ENCODE results near the gene MRPS34. TPM values are rescaled to one million over a fixed set of nuclear protein-coding genes. Genes with fewer than 3 reads are reported as not detected.

MRPS34 gene
- total and polyA plus RNA-seq, 7 donors, result 56.3 to 172 (median 75.1) TPM

GRCh38 chr16:1751946-1752345 is 21.0 kb downstream of the MRPS34 start:
- ATAC-seq (no peak), DNase-seq (no peak)
- no peak overlapping the region for H3K27ac ChIP-seq
- intact Hi-C loops (cut with DNase I), result no loop called here
- TF ChIP-seq CTCF (IDR thresholded peaks at IDR 0.05), result no peak
- no peaks in the 10 kb centered on the region for H3K9me3 ChIP-seq
- WGBS, 3 donors, result 93 to 96% (median 94%) methylated on average over 16 of the region's 16 CpGs
- H3K4me1 ChIP-seq, result no peaks in the 10 kb centered on the region
- no peaks in the 10 kb centered on the region for H3K27me3 ChIP-seq (ENCODE audit: insufficient read depth in 3 of 3, low read length in 2 of 3)
- peaks cover 0 to 85% of the 10 kb centered on the region in 2 donors for H3K36me3 ChIP-seq (ENCODE audit: insufficient read depth in 1 of 2, low read depth in 1 of 2)
- no peak overlapping the region for H3K4me3 ChIP-seq

DNA sequence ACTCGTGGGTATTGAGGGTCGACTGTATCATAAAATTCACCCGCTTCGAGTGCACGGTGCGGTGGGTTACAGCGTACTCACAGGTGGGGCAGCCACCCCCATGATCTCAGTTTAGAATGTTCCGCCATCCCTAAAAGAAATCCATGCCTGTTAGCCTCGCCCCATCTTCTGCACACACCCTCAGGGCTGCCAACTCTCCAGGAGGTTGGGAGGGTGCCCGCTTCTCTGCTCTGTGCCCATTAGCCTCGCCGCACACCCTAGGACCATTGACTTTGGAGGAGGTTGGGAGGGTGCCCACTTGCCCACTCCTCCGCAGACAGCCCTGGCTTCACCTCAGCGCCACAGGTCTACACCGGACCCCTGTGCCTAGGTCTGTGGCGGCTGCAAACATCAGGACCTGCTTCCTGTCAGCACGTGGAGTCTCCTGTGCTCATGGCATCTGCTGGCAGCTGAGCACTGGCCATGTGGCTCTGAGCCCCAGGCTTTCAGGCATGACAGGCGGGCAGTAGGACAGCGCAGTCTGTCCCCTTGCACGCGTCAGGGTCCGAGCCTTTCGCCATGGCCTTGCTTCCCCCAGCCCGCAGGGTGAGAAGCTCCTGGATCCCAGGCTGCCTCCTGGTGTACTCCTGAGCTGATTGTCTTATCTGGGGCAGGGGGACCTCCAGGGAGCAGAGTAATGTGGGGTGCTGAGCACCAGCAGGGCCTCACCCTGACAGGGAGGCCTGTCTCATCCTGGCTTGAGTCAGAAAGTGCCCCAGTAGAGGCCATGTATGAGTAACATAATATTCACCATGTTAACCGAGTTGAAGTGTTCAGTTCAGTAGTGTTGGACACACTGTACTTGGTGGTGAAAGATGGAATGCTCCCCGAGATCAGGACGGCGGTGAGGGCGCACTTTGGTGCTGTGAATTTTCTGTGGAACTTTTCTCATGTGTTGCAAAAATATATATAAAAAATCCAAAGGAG is 23.5 kb downstream of the MRPS34 start:
- DNase-seq (no peak), ATAC-seq (no peak)
- no peaks in the 10 kb centered on the region for H3K27me3 ChIP-seq (ENCODE audit: insufficient read depth in 3 of 3, low read length in 2 of 3)
- intact Hi-C loops (cut with DNase I), result no loop called here
- no peaks in the 10 kb centered on the region for H3K4me1 ChIP-seq
- WGBS, 3 donors, result 94 to 95% (median 95%) methylated on average over 29 of the region's 29 CpGs
- no peak overlapping the region for H3K4me3 ChIP-seq
- no peak overlapping the region for H3K27ac ChIP-seq
- no peaks in the 10 kb centered on the region for H3K9me3 ChIP-seq
- H3K36me3 ChIP-seq (ENCODE audit: insufficient read depth in 1 of 2, low read depth in 1 of 2), result peaks cover 0 to 98% of the 10 kb centered on the region in 2 donors
- no peak for TF ChIP-seq CTCF (IDR thresholded peaks at IDR 0.05)

- ATAC-seq (no peak), DNase-seq (no peak)
- no peaks in the 10 kb centered on the region for H3K4me1 ChIP-seq
- no peak for TF ChIP-seq CTCF (IDR thresholded peaks at IDR 0.05)
- H3K4me3 ChIP-seq, result no peak overlapping the region
- no peaks in the 10 kb centered on the region for H3K27me3 ChIP-seq (ENCODE audit: insufficient read depth in 3 of 3, low read length in 2 of 3)
- 80 to 85% (median 81%) methylated on average over 11 of the region's 11 CpGs for WGBS, 3 donors
- peaks cover 0 to 99% of the 10 kb centered on the region in 2 donors for H3K36me3 ChIP-seq (ENCODE audit: insufficient read depth in 1 of 2, low read depth in 1 of 2)
- intact Hi-C loops (cut with DNase I), result no loop called here
- H3K27ac ChIP-seq, result no peak overlapping the region
- no peaks in the 10 kb centered on the region for H3K9me3 ChIP-seq
These were observed 25.0 kb downstream of the MRPS34 start for GRCh38 chr16:1747934-1748333.

DNA sequence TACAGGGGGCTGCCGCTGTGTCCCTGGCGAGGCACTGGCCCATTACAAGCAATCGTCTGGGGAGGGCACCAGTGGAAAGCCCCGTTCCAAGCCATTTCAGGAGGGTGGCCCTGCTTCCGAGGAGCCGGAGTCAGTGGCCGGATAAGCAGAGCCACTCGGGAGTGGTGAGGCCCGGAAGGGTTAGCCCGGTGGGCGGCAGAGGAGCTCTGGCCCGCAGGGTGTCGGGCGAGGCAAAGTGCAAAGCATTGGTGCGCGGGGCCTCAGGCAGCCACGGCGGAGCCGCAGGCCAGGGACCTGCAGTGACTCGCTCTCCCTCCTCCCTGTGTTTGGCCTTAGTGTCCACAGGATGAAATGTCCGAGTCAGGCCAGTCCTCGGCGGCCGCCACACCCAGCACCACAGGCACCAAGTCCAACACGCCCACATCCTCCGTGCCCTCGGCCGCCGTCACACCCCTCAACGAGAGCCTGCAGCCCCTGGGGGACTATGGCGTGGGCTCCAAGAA is 26.2 kb downstream of the MRPS34 start:
- Histone ChIP-seq H3K36me3 (ENCODE audit: insufficient read depth in 1 of 2, low read depth in 1 of 2) (peaks cover 0 to 88% of the 10 kb centered on the region in 2 donors), H3K27me3 (ENCODE audit: insufficient read depth in 3 of 3, low read length in 2 of 3) (no peaks in the 10 kb centered on the region), H3K9me3 (no peaks in the 10 kb centered on the region), H3K27ac (no peak overlapping the region), H3K4me1 (no peaks in the 10 kb centered on the region), H3K4me3 (no peak overlapping the region)
- WGBS, 3 donors, result 90 to 92% (median 90%) methylated on average over 29 to 31 of the region's 31 CpGs
- peak in 1 of 4 donors; percentile 11 for ATAC-seq
- DNase-seq, result no peak
- TF ChIP-seq CTCF (IDR thresholded peaks at IDR 0.05), result no peak
- intact Hi-C loops (cut with DNase I), result no loop called here
